Measurements from ENCODE around the gene CASZ1. TPM values are rescaled to one million over a fixed set of nuclear protein-coding genes. Genes with fewer than 3 reads are reported as not detected.

Gene CASZ1
- total and polyA plus RNA-seq, 9 of the 15 experiments (the other 6 are each of a cell fraction or from before 2014, with no cell fraction given), result 0.01 to 4.0 (median 0.76) TPM; not detected in 1

DNA sequence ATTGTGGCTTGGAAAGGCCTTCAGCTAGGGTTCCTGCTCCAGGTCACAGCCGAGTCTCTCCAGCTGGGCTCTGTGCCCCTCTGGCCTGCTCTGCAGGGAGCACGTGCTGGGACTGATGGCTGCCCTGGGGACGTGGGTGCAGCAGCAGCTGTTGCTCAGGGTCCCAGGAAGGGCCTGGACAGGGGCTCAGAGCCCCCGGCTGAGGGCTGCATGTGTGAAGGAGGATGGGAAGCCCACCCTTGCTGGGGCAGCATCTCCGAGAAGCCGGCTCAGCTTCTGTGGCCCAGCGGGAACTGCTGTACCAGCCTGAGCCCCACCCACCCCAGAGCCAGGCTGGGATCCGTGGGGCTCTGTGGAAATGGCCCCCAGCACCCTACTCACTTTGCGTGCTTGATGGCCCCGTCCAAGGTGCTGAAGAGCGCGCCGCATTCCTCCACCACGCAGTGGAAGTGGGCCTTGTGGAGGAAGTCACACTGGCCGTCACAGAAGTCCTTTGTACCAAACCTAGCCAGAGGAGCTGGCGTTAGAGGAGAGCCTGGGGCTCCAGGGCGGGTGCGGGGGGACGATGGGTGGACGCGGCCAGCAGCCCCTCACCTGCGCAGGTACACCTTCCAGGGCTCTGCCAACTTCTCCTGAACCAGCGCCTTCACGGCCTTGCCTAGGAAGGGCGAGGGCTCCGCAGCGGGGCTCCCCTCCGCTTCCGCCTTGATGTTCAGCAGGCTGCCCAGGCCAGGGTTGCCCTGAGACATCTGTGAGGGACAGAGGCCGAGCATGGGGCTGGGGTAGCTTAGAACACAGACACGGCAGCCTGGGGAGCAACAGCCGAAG is 147.5 kb downstream of the CASZ1 start (continued):
- TF ChIP-seq, protein P1, sequence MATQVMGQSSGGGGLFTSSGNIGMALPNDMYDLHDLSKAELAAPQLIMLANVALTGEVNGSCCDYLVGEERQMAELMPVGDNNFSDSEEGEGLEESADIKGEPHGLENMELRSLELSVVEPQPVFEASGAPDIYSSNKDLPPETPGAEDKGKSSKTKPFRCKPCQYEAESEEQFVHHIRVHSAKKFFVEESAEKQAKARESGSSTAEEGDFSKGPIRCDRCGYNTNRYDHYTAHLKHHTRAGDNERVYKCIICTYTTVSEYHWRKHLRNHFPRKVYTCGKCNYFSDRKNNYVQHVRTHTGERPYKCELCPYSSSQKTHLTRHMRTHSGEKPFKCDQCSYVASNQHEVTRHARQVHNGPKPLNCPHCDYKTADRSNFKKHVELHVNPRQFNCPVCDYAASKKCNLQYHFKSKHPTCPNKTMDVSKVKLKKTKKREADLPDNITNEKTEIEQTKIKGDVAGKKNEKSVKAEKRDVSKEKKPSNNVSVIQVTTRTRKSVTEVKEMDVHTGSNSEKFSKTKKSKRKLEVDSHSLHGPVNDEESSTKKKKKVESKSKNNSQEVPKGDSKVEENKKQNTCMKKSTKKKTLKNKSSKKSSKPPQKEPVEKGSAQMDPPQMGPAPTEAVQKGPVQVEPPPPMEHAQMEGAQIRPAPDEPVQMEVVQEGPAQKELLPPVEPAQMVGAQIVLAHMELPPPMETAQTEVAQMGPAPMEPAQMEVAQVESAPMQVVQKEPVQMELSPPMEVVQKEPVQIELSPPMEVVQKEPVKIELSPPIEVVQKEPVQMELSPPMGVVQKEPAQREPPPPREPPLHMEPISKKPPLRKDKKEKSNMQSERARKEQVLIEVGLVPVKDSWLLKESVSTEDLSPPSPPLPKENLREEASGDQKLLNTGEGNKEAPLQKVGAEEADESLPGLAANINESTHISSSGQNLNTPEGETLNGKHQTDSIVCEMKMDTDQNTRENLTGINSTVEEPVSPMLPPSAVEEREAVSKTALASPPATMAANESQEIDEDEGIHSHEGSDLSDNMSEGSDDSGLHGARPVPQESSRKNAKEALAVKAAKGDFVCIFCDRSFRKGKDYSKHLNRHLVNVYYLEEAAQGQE (IDR thresholded peaks at IDR 0.05; ENCODE audit: borderline replicate concordance), result peak; percentile 99
- TF ChIP-seq, protein P1 (CRISPR knock-in tag; IDR thresholded peaks at IDR 0.05; ENCODE audit: low read depth), result peak; percentile 96
- no peak for TF ChIP-seq PRPF4 (IDR thresholded peaks at IDR 0.05; ENCODE audit: insufficient read depth, low read depth, low read length, poor library complexity, severe bottlenecking)
- TF ChIP-seq, protein P2, sequence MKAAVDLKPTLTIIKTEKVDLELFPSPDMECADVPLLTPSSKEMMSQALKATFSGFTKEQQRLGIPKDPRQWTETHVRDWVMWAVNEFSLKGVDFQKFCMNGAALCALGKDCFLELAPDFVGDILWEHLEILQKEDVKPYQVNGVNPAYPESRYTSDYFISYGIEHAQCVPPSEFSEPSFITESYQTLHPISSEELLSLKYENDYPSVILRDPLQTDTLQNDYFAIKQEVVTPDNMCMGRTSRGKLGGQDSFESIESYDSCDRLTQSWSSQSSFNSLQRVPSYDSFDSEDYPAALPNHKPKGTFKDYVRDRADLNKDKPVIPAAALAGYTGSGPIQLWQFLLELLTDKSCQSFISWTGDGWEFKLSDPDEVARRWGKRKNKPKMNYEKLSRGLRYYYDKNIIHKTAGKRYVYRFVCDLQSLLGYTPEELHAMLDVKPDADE (conservative IDR thresholded peaks at IDR 0.05; ENCODE audit: control insufficient read depth, low read depth, low read length), result no peak
- TF ChIP-seq POU5F1 (IDR thresholded peaks at IDR 0.05; ENCODE audit: borderline replicate concordance, low read depth, low read length, partially characterized antibody), result no peak
- no peak for TF ChIP-seq JUNB (CRISPR knock-in tag; conservative IDR thresholded peaks at IDR 0.05)
- TF ChIP-seq, protein P3, sequence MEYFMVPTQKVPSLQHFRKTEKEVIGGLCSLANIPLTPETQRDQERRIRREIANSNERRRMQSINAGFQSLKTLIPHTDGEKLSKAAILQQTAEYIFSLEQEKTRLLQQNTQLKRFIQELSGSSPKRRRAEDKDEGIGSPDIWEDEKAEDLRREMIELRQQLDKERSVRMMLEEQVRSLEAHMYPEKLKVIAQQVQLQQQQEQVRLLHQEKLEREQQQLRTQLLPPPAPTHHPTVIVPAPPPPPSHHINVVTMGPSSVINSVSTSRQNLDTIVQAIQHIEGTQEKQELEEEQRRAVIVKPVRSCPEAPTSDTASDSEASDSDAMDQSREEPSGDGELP (CRISPR knock-in tag; IDR thresholded peaks at IDR 0.05; ENCODE audit: borderline replicate concordance), result peak; percentile 18; the same call in 1 of the 2 replicates
- no peak for TF ChIP-seq ZNF217 (CRISPR knock-in tag; IDR thresholded peaks at IDR 0.05)
- no peak for TF ChIP-seq NRF1 (conservative IDR thresholded peaks at IDR 0.05 in 1 of 2, IDR thresholded peaks at IDR 0.05 in 1 of 2)
- no peak for TF ChIP-seq ZC3H8 (IDR thresholded peaks at IDR 0.05)
- no peak for TF ChIP-seq ZNF133 (CRISPR knock-in tag; IDR thresholded peaks at IDR 0.05)
- no peak for TF ChIP-seq CBFA2T3 (IDR thresholded peaks at IDR 0.05)
